Measurements from ENCODE around the gene HSPA4L.
A peak's percentile ranks its signal among the peaks of the same experiment; 100 is the strongest.

Gene HSPA4L

GRCh38 chr4:127783955-127784770 is 2.0 kb downstream of the HSPA4L start:
- peak in 1 of 2 experiments; percentile 6 for DNase-seq

- no peak for DNase-seq
Observed at GRCh38 chr4:127788517-127788916, 6.4 kb downstream of the HSPA4L start.

DNA sequence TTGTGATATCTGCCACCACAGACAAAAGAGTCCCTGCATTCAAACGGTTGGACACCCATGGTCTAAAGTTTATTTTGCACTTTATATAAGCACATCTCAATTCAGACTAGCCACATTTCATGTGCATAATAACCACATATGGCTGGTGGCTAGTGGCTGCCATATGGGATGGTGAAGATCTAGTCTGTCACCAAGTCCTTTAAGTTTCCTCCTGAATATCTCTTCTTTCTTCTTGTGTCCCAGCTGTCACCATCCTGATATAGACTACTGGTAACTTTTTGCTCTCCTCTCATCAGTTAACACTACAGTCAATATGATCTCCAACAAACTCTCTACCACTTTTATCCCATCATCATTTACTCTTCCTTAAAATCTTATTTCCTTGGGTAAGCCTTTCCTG is 9.3 kb downstream of the HSPA4L start:
- DNase-seq = no peak

DNA sequence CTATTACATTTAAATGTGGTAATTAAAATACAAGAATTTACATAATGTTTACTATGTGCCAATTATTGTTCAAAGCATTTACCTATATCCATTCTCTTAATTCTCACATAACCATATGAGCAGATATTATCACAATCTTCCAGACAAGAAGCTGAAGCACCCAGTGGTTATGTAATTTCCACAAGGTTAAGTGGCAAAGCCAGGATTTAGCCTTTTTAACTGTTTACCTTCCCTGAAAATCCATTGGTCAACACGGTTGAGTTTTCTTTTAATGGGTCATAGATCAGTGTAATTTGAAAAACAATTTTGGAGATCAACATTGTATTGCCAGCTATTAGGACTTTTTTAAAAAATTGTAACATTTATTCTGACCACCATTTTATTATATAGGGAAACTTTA is 11.4 kb downstream of the HSPA4L start:
- DNase-seq = no peak

- no peak for DNase-seq
Observed at GRCh38 chr4:127799711-127800110, 17.6 kb downstream of the HSPA4L start.

GRCh38 chr4:127809173-127809800 is 27.2 kb downstream of the HSPA4L start:
- no peak for DNase-seq

- no peak for DNase-seq
Observed at GRCh38 chr4:127810551-127810950, 28.4 kb downstream of the HSPA4L start.

- DNase-seq = no peak
Observed at GRCh38 chr4:127822430-127822829, 40.3 kb downstream of the HSPA4L start.

DNA sequence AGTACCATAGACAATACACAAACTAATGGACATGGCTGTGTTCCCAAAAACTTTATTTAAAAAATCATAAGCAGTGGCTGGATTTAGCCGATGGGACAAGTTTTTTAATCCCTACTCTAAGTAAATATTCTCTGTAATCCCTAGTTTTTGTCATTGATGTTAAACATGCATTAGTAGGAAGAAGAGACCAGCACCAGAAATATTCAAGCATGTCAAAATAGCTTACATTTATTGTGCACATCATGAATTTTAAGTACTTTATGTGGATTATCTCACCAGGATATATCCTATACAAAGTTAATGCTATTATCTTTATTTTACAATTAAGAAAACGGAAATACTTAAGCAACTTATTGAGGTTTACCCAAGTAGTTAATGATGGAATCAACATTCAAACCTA is 46.0 kb downstream of the HSPA4L start:
- DNase-seq = no peak

- DNase-seq = no peak
Observed at GRCh38 chr4:127829014-127829413, 46.9 kb downstream of the HSPA4L start.

GRCh38 chr4:127832585-127832984 is 50.5 kb downstream of the HSPA4L start:
- DNase-seq = no peak

DNA sequence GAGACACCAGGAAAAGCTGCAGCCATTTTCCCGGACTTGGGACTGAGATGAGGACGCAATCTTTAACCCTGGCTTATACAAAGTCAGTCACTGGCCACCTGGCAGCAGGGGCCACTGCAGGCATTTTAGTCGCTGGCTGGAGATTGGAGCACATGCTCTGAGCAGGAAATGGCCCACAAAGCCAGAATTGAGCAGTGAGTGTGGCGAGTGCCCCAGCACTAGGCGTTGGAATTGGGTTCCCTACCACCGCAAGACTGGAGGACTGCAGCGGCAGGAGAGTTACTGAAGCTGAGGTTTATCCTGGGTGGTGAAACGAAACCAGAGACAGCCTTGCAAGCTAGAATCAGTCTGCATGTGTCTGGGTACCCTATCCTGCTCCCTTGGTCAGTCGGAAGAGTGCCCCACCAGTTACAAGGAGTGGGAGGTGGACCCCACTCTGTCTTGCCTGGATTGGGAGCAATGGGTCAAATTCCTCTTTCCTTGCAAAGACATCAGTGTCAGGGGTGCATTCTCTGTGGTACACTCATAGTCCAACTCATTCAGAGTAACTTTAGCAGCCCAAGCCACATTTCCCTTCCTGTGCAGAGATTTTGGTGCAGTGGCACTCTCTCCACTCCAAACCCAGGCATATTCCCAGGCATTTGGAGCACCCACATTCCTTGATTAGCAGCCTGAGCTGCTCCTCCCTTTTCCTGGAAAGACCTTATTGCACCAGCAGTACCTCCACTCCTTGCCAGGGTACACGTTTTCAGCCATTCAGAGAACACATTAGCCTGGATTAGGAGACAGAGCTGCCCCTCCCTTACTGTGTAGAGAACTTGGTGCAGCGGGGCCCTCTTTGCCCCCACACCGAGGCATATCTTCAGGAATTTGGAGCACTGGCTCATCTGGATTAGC is 61.8 kb downstream of the HSPA4L start:
- no peak for DNase-seq

DNA sequence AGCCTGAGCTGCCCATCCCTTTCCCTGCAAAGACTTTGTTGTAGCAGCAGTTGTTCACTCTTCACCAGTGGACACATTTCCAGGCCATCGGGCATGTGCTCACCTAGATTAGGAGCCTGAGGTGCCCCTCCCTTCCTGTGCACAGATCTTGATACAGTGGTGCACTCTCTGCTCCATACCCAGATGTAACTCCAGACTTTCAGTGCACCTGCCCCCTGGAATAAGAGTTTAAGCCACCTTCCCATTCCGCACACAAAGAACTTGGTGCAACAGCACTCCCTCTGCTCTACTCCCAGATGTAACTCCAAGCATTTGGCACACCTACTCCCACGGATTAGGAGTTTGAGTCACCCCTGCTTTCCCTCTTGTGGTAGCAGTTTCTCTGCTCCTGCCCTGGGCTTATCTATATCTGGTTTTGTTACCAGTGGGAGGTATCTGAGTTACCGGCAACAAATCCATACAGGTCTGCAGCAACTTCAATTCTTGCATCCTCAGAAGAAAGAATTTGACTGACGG is 62.5 kb downstream of the HSPA4L start:
- no peak for DNase-seq

- DNase-seq = no peak
Observed at GRCh38 chr4:127846061-127846460, 63.9 kb downstream of the HSPA4L start.

DNA sequence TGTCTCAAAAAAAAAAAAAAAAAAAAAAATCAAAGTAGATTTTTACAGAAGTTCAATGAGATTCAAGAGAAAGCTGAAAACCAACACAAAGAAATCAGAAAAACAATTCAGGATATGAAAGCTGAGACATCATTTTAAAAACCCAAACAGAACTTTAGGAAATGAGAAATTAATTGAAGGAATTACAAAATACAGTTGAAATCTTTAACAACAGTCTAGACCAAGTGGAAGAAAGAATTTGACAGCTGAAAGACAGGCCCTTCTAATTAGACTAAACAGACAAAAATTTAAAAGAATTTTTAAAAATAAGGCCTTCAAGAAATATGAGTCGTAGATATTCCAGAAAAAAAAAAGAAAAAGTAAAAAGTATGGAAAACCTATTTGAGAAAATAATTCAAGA is 64.6 kb downstream of the HSPA4L start:
- no peak for DNase-seq

GRCh38 chr4:127849505-127850234 is 67.5 kb downstream of the HSPA4L start:
- DNase-seq = no peak

- DNase-seq = no peak
Observed at GRCh38 chr4:127852661-127853060, 70.5 kb downstream of the HSPA4L start.

DNA sequence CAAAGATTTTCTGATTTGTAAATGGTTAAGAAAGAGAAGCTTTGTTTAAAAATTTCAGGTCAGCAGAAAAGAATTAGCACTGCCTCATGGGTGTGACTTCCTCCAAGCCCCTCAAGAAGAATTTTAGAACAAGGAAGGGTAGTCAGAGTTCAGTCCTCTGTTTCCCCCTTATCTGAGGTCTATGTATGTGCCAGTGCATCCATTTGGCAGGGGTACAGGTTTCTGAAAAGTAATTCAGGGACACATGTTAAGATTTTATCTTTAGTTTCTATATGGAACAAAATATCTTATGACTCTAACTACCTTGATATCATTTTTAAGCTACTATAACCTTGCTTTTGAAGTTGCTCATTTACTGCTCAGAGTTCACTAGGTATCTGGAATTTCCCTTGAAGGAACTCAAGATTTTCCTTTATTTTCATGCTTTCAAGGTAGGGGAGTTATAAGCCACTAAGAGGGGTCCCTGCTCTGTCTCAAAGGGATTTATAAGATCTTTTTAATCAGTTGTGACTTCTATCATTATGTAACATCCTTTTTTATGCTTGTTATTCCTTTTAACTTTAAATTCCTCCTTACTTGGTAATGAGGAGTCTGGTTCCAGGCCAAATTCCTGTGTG is 74.2 kb downstream of the HSPA4L start:
- no peak for DNase-seq

- DNase-seq = no peak
Observed at GRCh38 chr4:127856813-127857447, 74.8 kb downstream of the HSPA4L start.

- DNase-seq = no peak
Observed at GRCh38 chr4:127857641-127858040, 75.5 kb downstream of the HSPA4L start.

GRCh38 chr4:127868196-127868595 is 86.1 kb downstream of the HSPA4L start:
- DNase-seq = no peak

GRCh38 chr4:127870281-127870680 is 88.2 kb downstream of the HSPA4L start:
- no peak for DNase-seq

Data from NCI-H2081 (cell line).